GM18505 (cell line): ENCODE results near the gene CIB4.

Experiments
- ATAC-seq: cut with Tn5 transposase; IDR thresholded peaks from one replicate; pipeline ENCODE4 v1.9.1; 2021; ENCODE audit not compliant: unreplicated experiment
- POLR2A ChIP-seq: IDR thresholded peaks from 4 replicates; pipeline ENCODE4 v1.6.1; 2011; ENCODE audit warnings: borderline replicate concordance; ENCODE audit not compliant: insufficient read depth, insufficient read length; ENCODE audit errors: extremely low read depth

The CIB4 gene

DNA sequence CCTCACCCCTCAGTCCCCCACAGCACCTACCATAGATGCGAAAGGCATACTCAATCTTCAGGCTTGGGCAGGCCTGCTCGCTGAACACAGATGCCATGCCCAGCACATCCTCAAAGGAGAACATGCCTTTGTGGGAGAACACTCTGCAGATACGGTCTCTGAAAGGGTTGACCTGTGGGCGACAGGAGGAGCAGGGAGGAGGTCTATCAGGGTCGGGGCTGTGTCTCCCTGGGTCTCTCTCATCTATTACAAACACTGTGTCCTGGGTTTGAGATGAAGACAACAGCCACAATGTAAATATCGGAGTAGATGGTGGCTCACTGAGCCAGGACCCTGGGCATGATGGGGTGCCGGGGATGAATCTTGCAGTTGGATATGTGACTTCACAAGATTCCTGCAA, 46.0 kb downstream of the CIB4 start:
- ATAC-seq, result no peak
- no peak for TF ChIP-seq POLR2A

GRCh38 chr2:26591619-26592505, 49.3 kb downstream of the CIB4 start:
- TF ChIP-seq POLR2A, result no peak
- ATAC-seq, result no peak

- no peak for TF ChIP-seq POLR2A
- no peak for ATAC-seq
Observed at GRCh38 chr2:26590980-26591618, 50.1 kb downstream of the CIB4 start.

DNA sequence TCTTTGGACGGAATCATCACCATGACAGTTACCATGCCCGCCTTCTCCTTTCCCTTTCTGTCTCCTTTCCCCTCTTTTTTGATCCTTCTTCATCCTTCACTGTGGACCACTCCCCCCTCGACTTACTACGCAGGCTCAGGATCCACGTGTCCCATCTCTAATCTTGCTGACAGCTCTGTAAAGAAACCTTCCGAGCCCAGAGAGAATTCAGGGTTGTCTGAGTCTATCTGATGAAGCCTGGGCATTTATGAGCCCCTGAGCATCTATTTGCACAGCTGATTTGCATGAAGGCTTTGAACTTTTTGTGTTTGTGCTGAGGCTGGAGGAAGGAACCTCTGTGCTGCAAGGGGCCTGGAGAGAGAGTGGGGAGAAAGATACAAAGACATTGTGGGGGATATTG, 50.7 kb downstream of the CIB4 start:
- no peak for ATAC-seq
- no peak for TF ChIP-seq POLR2A

DNA sequence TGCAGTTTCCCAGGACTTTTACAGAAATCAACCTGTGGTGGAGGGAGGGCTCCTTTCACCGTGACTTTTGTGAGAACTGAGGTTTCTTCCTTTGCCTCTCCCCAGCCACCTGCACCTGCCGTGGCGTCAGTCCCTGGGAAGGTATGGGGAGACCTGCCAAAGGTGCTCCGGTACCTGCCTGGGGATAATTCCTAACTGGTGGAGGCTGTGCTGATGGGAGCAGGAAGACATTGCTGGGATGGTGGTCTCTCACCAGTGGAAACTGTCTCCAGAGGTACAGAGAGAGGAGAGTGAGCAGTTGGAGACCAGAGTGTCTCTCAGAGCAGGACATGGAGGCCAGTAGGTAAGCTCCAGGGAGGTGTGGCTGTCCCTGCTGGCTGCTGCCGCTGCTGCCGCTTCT, 52.6 kb downstream of the CIB4 start:
- no peak for TF ChIP-seq POLR2A
- ATAC-seq, result no peak

- ATAC-seq, result no peak
- no peak for TF ChIP-seq POLR2A
Observed at GRCh38 chr2:26587994-26588393, 53.2 kb downstream of the CIB4 start.

- no peak for TF ChIP-seq POLR2A
- no peak for ATAC-seq
Observed at GRCh38 chr2:26585966-26586365, 55.2 kb downstream of the CIB4 start.

GRCh38 chr2:26585100-26585499, 56.1 kb downstream of the CIB4 start:
- no peak for ATAC-seq
- TF ChIP-seq POLR2A, result no peak

DNA sequence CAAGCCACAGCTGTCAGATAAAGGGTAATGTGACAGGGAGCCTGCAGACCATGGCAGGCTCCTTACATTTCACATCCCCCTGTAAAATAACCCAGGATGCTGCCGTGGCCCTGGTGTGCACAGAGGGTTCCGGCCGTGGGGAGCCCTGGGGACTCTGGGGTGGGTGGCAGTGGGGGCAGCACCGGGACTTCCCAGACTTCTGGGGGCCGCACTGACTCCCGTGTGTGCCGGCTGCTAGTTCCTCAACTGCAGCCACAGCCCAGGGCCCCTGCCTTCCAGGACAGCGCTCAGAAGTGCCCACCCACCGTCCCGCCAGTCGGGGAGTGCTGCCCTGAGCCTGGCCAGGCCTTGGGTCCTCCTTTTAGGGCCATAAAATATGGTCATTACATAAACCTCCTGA, 56.5 kb downstream of the CIB4 start:
- no peak for ATAC-seq
- TF ChIP-seq POLR2A, result no peak

DNA sequence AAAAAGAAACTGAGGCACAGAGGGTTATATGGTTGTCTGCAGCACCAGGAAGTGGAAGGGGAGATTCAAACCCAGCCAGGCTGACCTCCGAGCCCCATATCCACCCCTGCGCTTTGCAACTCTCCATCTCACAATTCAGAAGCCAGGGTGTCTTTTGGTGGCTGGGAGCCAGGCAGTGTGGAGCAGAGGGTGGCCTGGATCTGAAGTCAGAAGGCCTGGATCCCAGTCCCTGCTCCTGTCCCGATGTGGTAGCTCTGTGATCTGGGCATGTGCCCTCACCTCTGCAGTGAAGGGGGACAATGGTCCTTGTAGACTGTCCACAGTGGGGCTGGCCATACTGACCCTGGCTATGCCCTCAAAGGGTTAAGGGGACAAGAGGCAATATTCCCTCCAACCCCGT, 57.0 kb downstream of the CIB4 start:
- ATAC-seq, result no peak
- TF ChIP-seq POLR2A, result no peak

GRCh38 chr2:26583381-26583911, 57.7 kb downstream of the CIB4 start:
- TF ChIP-seq POLR2A, result no peak
- no peak for ATAC-seq

GRCh38 chr2:26582890-26583289, 58.3 kb downstream of the CIB4 start:
- ATAC-seq, result no peak
- no peak for TF ChIP-seq POLR2A

DNA sequence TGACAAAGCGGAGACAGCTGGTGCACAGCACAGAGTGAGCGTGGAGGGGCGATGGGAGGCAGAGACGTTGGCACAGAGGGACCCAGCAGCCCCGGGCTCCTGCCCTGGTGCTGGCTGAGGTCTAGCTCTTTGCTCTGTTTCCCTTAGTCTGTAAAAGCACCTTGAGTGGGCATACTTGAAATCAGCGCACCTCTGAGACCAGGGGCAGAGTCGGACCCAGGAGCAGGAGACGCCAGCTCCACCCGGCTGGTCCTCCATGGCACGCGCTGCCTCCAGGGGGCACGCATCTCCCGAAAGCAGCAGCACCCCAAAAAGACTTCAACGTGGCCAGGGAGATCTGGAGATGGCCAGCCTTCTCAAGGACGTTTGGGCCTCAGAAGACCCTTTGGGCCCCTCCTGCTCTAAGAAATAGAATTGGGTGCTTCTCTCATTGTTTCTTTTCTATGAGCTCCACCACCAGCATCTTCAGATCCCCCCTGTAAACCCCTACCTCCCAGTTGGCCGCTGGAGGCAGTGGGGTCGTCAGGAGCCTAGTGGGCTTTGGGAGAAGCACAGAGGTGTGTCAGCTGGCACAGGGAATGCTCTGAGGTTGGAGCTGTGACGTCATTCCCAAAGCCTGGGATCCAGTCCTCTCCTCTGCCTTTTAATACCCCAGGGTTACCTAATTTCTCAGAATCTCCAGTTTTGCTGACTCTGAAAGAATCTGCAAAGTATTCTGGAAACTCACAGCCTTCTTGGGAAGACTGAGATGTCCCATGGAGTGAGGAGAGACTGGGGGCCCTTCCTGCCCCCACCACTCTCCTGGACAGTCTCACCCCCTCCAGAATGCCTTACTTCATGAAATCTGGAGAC, 58.9 kb downstream of the CIB4 start:
- ATAC-seq, result no peak
- TF ChIP-seq POLR2A, result no peak
